Heart right ventricle (tissue), 16 donors: ENCODE data around the gene LMAN1L. TPM values are rescaled to one million over a fixed set of nuclear protein-coding genes. Genes with fewer than 3 reads are reported as not detected.

Experiments
- ATAC-seq, 8 donors: fragments of 200-7000 bp; cut with Tn5 transposase; one replicate each; pipeline ENCODE4 v1.9.1; 2020; ENCODE audit warnings: mild to moderate bottlenecking in 8 of 8, moderate library complexity in 8 of 8, moderate number of reproducible peaks in 1 of 8
- DNase-seq, 2 donors: peaks; one replicate each; pipeline ENCODE4 v3.0.0-alpha.2; 2020
- H3K27ac ChIP-seq, 10 donors: fragments of 200-600 bp; sonication (generic) in 2 of 10; one replicate each; pipeline versions ENCODE4 v1.5.0 to v1.8.0; 2020 to 2022; ENCODE audit warnings: mild to moderate bottlenecking in 3 of 10
- H3K27me3 ChIP-seq, 7 donors: fragments of 200-600 bp; one replicate each; pipeline ENCODE4 v1.8.0; 2021 to 2022; ENCODE audit warnings: mild to moderate bottlenecking in 2 of 7
- H3K36me3 ChIP-seq, 9 donors: fragments of 200-600 bp; sonication (generic) in 1 of 9; one replicate each; pipeline versions ENCODE4 v1.5.0 to v1.8.0; 2020 to 2022; ENCODE audit warnings: mild to moderate bottlenecking in 2 of 9
- H3K4me1 ChIP-seq, 9 donors: fragments of 200-600 bp; sonication (generic) in 1 of 9; one replicate each; pipeline versions ENCODE4 v1.5.0 to v1.8.0; 2020 to 2022; ENCODE audit warnings: mild to moderate bottlenecking in 4 of 9
- H3K4me3 ChIP-seq, 10 donors: fragments of 200-600 bp; sonication (generic) in 2 of 10; one replicate each; pipeline versions ENCODE4 v1.5.0 to v1.8.0; 2020 to 2022; ENCODE audit warnings: mild to moderate bottlenecking in 7 of 10, moderate library complexity in 2 of 10
- H3K9me3 ChIP-seq, 11 donors: fragments of 200-600 bp in 10 of 11; sonication (generic) in 2 of 11; one replicate each; pipeline versions ENCODE4 v1.5.0 to v1.8.0; 2013 to 2022; ENCODE audit warnings: mild to moderate bottlenecking in 2 of 11, control low read depth in 1 of 11, moderate library complexity in 1 of 11
- CTCF ChIP-seq, 9 donors: fragments of 200-600 bp; sonication (generic) in 2 of 9; IDR thresholded peaks; one replicate each; pipeline versions ENCODE4 v1.5.0 to v1.8.0; 2021 to 2022; ENCODE audit warnings: antibody characterized with exemption in 9 of 9, mild to moderate bottlenecking in 5 of 9, moderate library complexity in 1 of 9
- WGBS, 2 donors: extraction: QIAGEN DNeasy Blood & Tissue Kit; methylation state at CpG; one replicate each; pipeline ENCODE4 v1.1.7; 2013; ENCODE audit warnings: inconsistent platforms in 1 of 2; 5-methylcytosine and 5-hydroxymethylcytosine counted together
- intact Hi-C, 10 donors: fragments of 100-400 bp; cut with DNase I; formaldehyde crosslinking; loops; one replicate each; pipeline versions ENCODE4 v1.11.1 to v1.14.2; 2022
- polyA plus RNA-seq, 2 donors: library from polyadenylated mRNA; stranded (reverse); fragments of 200-250 nt; gene quantifications; one replicate each; pipeline ENCODE4 v1.2.3, GENCODE V29; 2013
- total RNA-seq, 10 donors: library from RNA; stranded (reverse); fragmentation: NEBNext Ultra II Directional in 3 of 10; extraction: Animal tissue kit (Norgen Biotek cat#: 25700) in 3 of 10; gene quantifications; one replicate each; pipeline versions ENCODE4 v1.2.1 to v1.2.4, GENCODE V29; 2021 to 2023
- donor health status: Arrhythmogenic right ventricular cardiomyopathy.
- donor health status: ischemic (EF 13 %, LVEDD 7.1; RV severe dilation, severe dysfunction).
- donor health status: healthy with polysubstance abuse.
- donor health status: DM: no; HTN: yes; CAD: no.
- donor health status: DM: no; HTN: no; CAD: no.
- donor health status: ischemic (EF 25% LVEDD 6.9; RV normal size, moderate dysfunction).
- donor health status: ischemic (EF 25% LVEDD 5.7; RV mildly dilated, moderate dysfunction).
- donor health status: healthy.
- donor health status: DM: yes; HTN: yes; CAD: no.
- donor health status: Ischemic cardiomyopathy.
- donor health status: ischemic (EF 35%, LVEDD 5.7; RV mildly dilated, moderate dysfunction).
- donor health status: nonischemic (EF 11% LVEDD 7.7; RV severe dilation, severe dysfunction).
- donor health status: DM: yes; HTN: yes; CAD: no.
- donor health status: PGD.
- donor health status: ischemic (EF 29% LVEDD 5.4; RV normal size, mild dysfunction).
- donor health status: nonischemic (EF 23%, LVEDD 6.1; RV moderate dilation, normal function).

Gene LMAN1L
- total and polyA plus RNA-seq, 12 donors = 0.03 to 47.4 (median 9.0) TPM

GRCh38 chr15:74768099-74768770 lies 44.4 kb upstream of the LMAN1L start:
- DNase-seq (no peak), ATAC-seq (no peak)
- H3K4me3 ChIP-seq = no peak overlapping the region
- intact Hi-C loops = loop anchor here (1.0 to 10.0 kb wide), 9 partner anchors 34 to 396 kb away; partner anchors contain the start of gene EDC3 (in 1 of the 10)
- peaks cover 0 to 19% (median 8%) of the 10 kb centered on the region in 9 donors for H3K4me1 ChIP-seq
- H3K36me3 ChIP-seq = no peaks in the 10 kb centered on the region
- H3K9me3 ChIP-seq = no peaks in the 10 kb centered on the region
- H3K27ac ChIP-seq = no peak overlapping the region
- no peak for TF ChIP-seq CTCF (IDR thresholded peaks at IDR 0.05)
- H3K27me3 ChIP-seq = peaks cover 0 to 4% (median 0%) of the 10 kb centered on the region in 7 donors
- 31 to 33% methylated on average over 15 of the region's 15 CpGs for WGBS, 2 donors

GRCh38 chr15:74768771-74769342 lies 43.8 kb upstream of the LMAN1L start:
- Histone ChIP-seq H3K4me3 (no peak overlapping the region), H3K9me3 (no peaks in the 10 kb centered on the region), H3K27me3 (peaks cover 0 to 4% (median 0%) of the 10 kb centered on the region in 7 donors), H3K27ac (no peak overlapping the region), H3K4me1 (peaks cover 0 to 18% (median 8%) of the 10 kb centered on the region in 9 donors), H3K36me3 (no peaks in the 10 kb centered on the region)
- peak; percentile 58 to 62 for DNase-seq
- TF ChIP-seq CTCF (IDR thresholded peaks at IDR 0.05) = peak; percentile 73 to 88 (median 84)
- 3 to 4% methylated on average over 9 of the region's 9 CpGs for whole genome bisulfite sequencing, 2 donors
- intact Hi-C loops = loop anchor here (1.0 to 10.0 kb wide), 9 partner anchors 33 to 397 kb away; partner anchors contain the start of gene EDC3 (in 1 of the 10)
- peak; percentile 29 to 73 (median 60) for ATAC-seq

GRCh38 chr15:74769463-74770025 lies 43.1 kb upstream of the LMAN1L start:
- no peak for ATAC-seq

More at GRCh38 chr15:74769463-74770025, 43.1 kb upstream of the LMAN1L start:
- no peak for TF ChIP-seq CTCF (IDR thresholded peaks at IDR 0.05)
- H3K27ac ChIP-seq = no peak overlapping the region
- intact Hi-C loops = loop anchor here (1.0 to 10.0 kb wide), 18 partner anchors 31 to 397 kb away; partner anchors contain the start of genes EDC3 (in 1 of the 10), FAM219B (in 1 of the 10) and ULK3 (in 1 of the 10)
- DNase-seq = no peak
- H3K9me3 ChIP-seq = no peaks in the 10 kb centered on the region
- peaks cover 0 to 25% (median 8%) of the 10 kb centered on the region in 9 donors for H3K4me1 ChIP-seq
- WGBS, 2 donors = 66 to 68% methylated on average over 7 of the region's 7 CpGs
- H3K36me3 ChIP-seq = no peaks in the 10 kb centered on the region
- no peak overlapping the region for H3K4me3 ChIP-seq
- H3K27me3 ChIP-seq = peaks cover 0 to 4% (median 0%) of the 10 kb centered on the region in 7 donors
